ENCODE measurements around the gene DNAAF5. TPM values are rescaled to one million over a fixed set of nuclear protein-coding genes. Genes with fewer than 3 reads are reported as not detected.

DNAAF5 gene
- total and polyA plus RNA-seq, 2 of the 4 experiments (the other 2 are of a cell fraction): 12.4 to 32.6 TPM

GRCh38 chr7:800692-801091 lies 74.2 kb downstream of the DNAAF5 start:
- Histone ChIP-seq H2BK5ac (ENCODE audit: low read depth, low read length, poor library complexity, severe bottlenecking) (no peak overlapping the region), H3K4ac (ENCODE audit: low read depth, low read length) (no peak overlapping the region), H3K9ac (ENCODE audit: low read depth, low read length) (no peak overlapping the region), H2BK20ac (ENCODE audit: low read depth, low read length) (no peak overlapping the region), H2BK15ac (ENCODE audit: low read depth, low read length) (no peak overlapping the region), H3K27ac (ENCODE audit: insufficient read depth, low read length) (no peak overlapping the region), H3K4me3 (ENCODE audit: insufficient read depth, low read depth, low read length) (no peak overlapping the region), H4K91ac (ENCODE audit: insufficient read depth, low read depth, low read length) (no peak overlapping the region), H2AK5ac (ENCODE audit: low read depth, low read length) (no peak overlapping the region), H3K14ac (replicated peaks; ENCODE audit: low read depth, low read length) (no peak overlapping the region), H2AK9ac (replicated peaks; ENCODE audit: low read depth, low read length, poor library complexity) (no peak overlapping the region), H4K8ac (ENCODE audit: low read depth in 2 of 2, low read length in 2 of 2) (no peak overlapping the region), H3K23ac (ENCODE audit: low read depth, low read length) (no peak overlapping the region), H3K4me1 (ENCODE audit: control insufficient read depth, insufficient read depth, low read length) (peaks cover 3% of the 10 kb centered on the region; the same call in 1 of the 2 replicates), H3K56ac (ENCODE audit: extremely low read depth, insufficient read depth, low read length) (no peak overlapping the region), H4K5ac (ENCODE audit: low read depth, low read length) (no peak overlapping the region), H3K36me3 (ENCODE audit: control insufficient read depth, insufficient read depth, low read length) (no peaks in the 10 kb centered on the region), H3K9me3 (ENCODE audit: control insufficient read depth, insufficient read depth, low read length) (no peaks in the 10 kb centered on the region), H2AFZ (replicated peaks; ENCODE audit: low read length, poor library complexity) (no peak overlapping the region), H3K27me3 (ENCODE audit: control insufficient read depth, insufficient read depth, low read length) (no peaks in the 10 kb centered on the region), H3K4me2 (ENCODE audit: low read depth, low read length) (no peak overlapping the region), H3K79me1 (ENCODE audit: low read depth in 1 of 2, low read length in 2 of 2) (no peaks in the 10 kb centered on the region), H3K18ac (ENCODE audit: low read depth, low read length) (no peak overlapping the region), H3K9me1 (ENCODE audit: insufficient read depth, low read length) (no peaks in the 10 kb centered on the region; the same call in 1 of the 2 replicates), H2BK120ac (ENCODE audit: low read depth, low read length) (no peak overlapping the region), H4K20me1 (ENCODE audit: insufficient read depth, low read length) (no peaks in the 10 kb centered on the region)
- WGBS, 2 experiments (ENCODE audit: extremely low coverage in 2 of 2, insufficient read length in 1 of 2): no CpG with 5 or more reads among the region's 7 CpGs
- ATAC-seq (ENCODE audit: low read depth) (no peak), DNase-seq (no peak)
- in situ Hi-C loops (cut with MboI; ENCODE audit: low sequenced_read_pairs) (no loop called here), dilution Hi-C loops (cut with HindIII; ENCODE audit: low sequenced_read_pairs, unreplicated experiment) (no loop called here), intact Hi-C loops (cut with micrococcal nuclease) (no loop called here)
- CTCF ChIA-PET: no interaction called here
- TF ChIP-seq MXI1 (IDR thresholded peaks at IDR 0.05; ENCODE audit: borderline replicate concordance, low read depth, low read length): no peak
- TF ChIP-seq USF2 (IDR thresholded peaks at IDR 0.05; ENCODE audit: low read depth, low read length): no peak
- no peak for TF ChIP-seq RCOR1 (IDR thresholded peaks at IDR 0.05; ENCODE audit: insufficient replicate concordance, low read length)
- no peak for TF ChIP-seq SMC3 (IDR thresholded peaks at IDR 0.05; ENCODE audit: low read depth, low read length)
- no peak for TF ChIP-seq MAZ (IDR thresholded peaks at IDR 0.05; ENCODE audit: borderline replicate concordance, low read depth, low read length)
- TF ChIP-seq CTCF (conservative IDR thresholded peaks at IDR 0.05; ENCODE audit: low read depth, low read length): no peak
- no peak for TF ChIP-seq BHLHE40 (IDR thresholded peaks at IDR 0.05; ENCODE audit: low read depth, low read length)
- TF ChIP-seq ELK1 (IDR thresholded peaks at IDR 0.05; ENCODE audit: borderline replicate concordance, low read depth, low read length): no peak
- no peak for TF ChIP-seq CEBPB (IDR thresholded peaks at IDR 0.05; ENCODE audit: low read depth, low read length)
- TF ChIP-seq RFX5 (IDR thresholded peaks at IDR 0.05; ENCODE audit: low read depth, low read length): no peak
- TF ChIP-seq NFE2L2 (IDR thresholded peaks at IDR 0.05; ENCODE audit: low read depth, low read length): no peak
- no peak for TF ChIP-seq FOS (IDR thresholded peaks at IDR 0.05; ENCODE audit: low read depth, low read length)
- TF ChIP-seq POLR2A (IDR thresholded peaks at IDR 0.05; ENCODE audit: low read depth, low read length): no peak
- BruUV-seq (replicated peaks): no TSS peak
- POLR2A ChIA-PET (ENCODE audit: unreplicated experiment): no interaction called here
